Breast epithelium (tissue), 4 donors: ENCODE measurements around the gene NUBPL. TPM values are rescaled to one million over a fixed set of nuclear protein-coding genes. Genes with fewer than 3 reads are reported as not detected.

Source experiments
- DNase-seq, 2 donors: peaks; one replicate each; pipeline ENCODE4 v3.0.0-alpha.2; 2019; ENCODE audit warnings: low spot score in 2 of 2
- H3K27ac ChIP-seq, 2 donors: fragments of 200-600 bp; sonication (generic) in 1 of 2; one replicate each; pipeline ENCODE4 v1.5.1; 2016 to 2019; ENCODE audit warnings: mild to moderate bottlenecking in 1 of 2
- H3K27me3 ChIP-seq, 2 donors: fragments of 200-600 bp; sonication (generic) in 1 of 2; one replicate each; pipeline versions ENCODE4 v1.5.1 to v1.6.0; 2017 to 2019; ENCODE audit warnings: control low read depth in 1 of 2, mild to moderate bottlenecking in 1 of 2
- H3K36me3 ChIP-seq: fragments of 200-600 bp; one replicate; pipeline ENCODE4 v1.5.1; 2019
- H3K4me1 ChIP-seq, 2 donors: fragments of 200-600 bp; sonication (generic); one replicate each; pipeline ENCODE4 v1.5.1; 2016 to 2019; ENCODE audit warnings: control low read depth in 1 of 2
- H3K4me3 ChIP-seq, 3 donors: fragments of 200-600 bp; sonication (generic); 1 replicate in 2 of 3; 2 replicates in 1 of 3; pipeline ENCODE4 v1.5.1; 2016 to 2019; ENCODE audit warnings: mild to moderate bottlenecking in 3 of 3, moderate library complexity in 2 of 3
- H3K9me3 ChIP-seq, 2 donors: fragments of 200-600 bp; sonication (generic) in 1 of 2; one replicate each; pipeline ENCODE4 v1.5.1; 2016 to 2019; ENCODE audit warnings: control low read depth in 1 of 2
- CTCF ChIP-seq, 3 donors: fragments of 450-650 bp; IDR thresholded peaks; one replicate each; pipeline ENCODE4 v1.5.1; 2016 to 2017; ENCODE audit warnings: antibody characterized with exemption in 3 of 3, mild to moderate bottlenecking in 3 of 3, moderate library complexity in 3 of 3
- POLR2A ChIP-seq: fragments of 450-650 bp; IDR thresholded peaks from one replicate; pipeline ENCODE4 v1.6.1; 2016; ENCODE audit warnings: antibody characterized with exemption, mild to moderate bottlenecking, moderate library complexity
- POLR2AphosphoS5 ChIP-seq, 3 donors: sonication (generic); formaldehyde crosslinking; IDR thresholded peaks; one replicate each; pipeline ENCODE4 v1.6.1; 2017; ENCODE audit warnings: antibody characterized with exemption in 3 of 3
- intact Hi-C: fragments of 100-400 bp; cut with DNase I; formaldehyde crosslinking; loops from one replicate; pipeline ENCODE4 v1.15.1; 2023; ENCODE audit warnings: low total_unique reads
- total RNA-seq, 3 donors: library from RNA; depleted of rRNA; stranded (reverse); fragments of >200 nt; gene quantifications; one replicate each; pipeline ENCODE4 v1.1.0, GENCODE V29; 2016

The NUBPL gene
- total RNA-seq, 3 donors from 2014 or later = 10.9 to 16.2 (median 12.5) TPM

GRCh38 chr14:31752867-31753661, 191.9 kb downstream of the NUBPL start:
- Histone ChIP-seq H3K4me3 (no peak overlapping the region), H3K36me3 (no peaks in the 10 kb centered on the region), H3K9me3 (peaks cover 17 to 21% of the 10 kb centered on the region in 2 donors), H3K27me3 (no peaks in the 10 kb centered on the region), H3K4me1 (no peaks in the 10 kb centered on the region), H3K27ac (no peak overlapping the region)
- TF ChIP-seq CTCF (IDR thresholded peaks at IDR 0.05) (no peak), POLR2A (no peak), POLR2AphosphoS5 (IDR thresholded peaks at IDR 0.05) (no peak)
- intact Hi-C loops = no loop called here
- DNase-seq = no peak

GRCh38 chr14:31758941-31759340, 197.7 kb downstream of the NUBPL start:
- no peak overlapping the region for H3K4me3 ChIP-seq
- DNase-seq = no peak
- no peaks in the 10 kb centered on the region for H3K4me1 ChIP-seq
- H3K27me3 ChIP-seq = no peaks in the 10 kb centered on the region
- intact Hi-C loops = no loop called here
- H3K36me3 ChIP-seq = no peaks in the 10 kb centered on the region
- H3K27ac ChIP-seq = no peak overlapping the region
- H3K9me3 ChIP-seq = peaks cover 0 to 3% of the 10 kb centered on the region in 2 donors
- no peak for TF ChIP-seq CTCF (IDR thresholded peaks at IDR 0.05)

GRCh38 chr14:31760277-31760676, 199.1 kb downstream of the NUBPL start:
- intact Hi-C loops = no loop called here
- Histone ChIP-seq H3K27me3 (no peaks in the 10 kb centered on the region), H3K9me3 (peaks cover 0 to 1% of the 10 kb centered on the region in 2 donors), H3K4me1 (no peaks in the 10 kb centered on the region), H3K36me3 (no peaks in the 10 kb centered on the region), H3K4me3 (no peak overlapping the region), H3K27ac (no peak overlapping the region)
- TF ChIP-seq POLR2A (no peak), CTCF (IDR thresholded peaks at IDR 0.05) (no peak), POLR2AphosphoS5 (IDR thresholded peaks at IDR 0.05) (no peak)
- DNase-seq = no peak

GRCh38 chr14:31761325-31761724, 200.1 kb downstream of the NUBPL start:
- no peak for TF ChIP-seq CTCF (IDR thresholded peaks at IDR 0.05)
- TF ChIP-seq POLR2A = no peak
- TF ChIP-seq POLR2AphosphoS5 (IDR thresholded peaks at IDR 0.05) = no peak
- no peak for DNase-seq
- intact Hi-C loops = no loop called here
- no peaks in the 10 kb centered on the region for H3K27me3 ChIP-seq
- H3K4me3 ChIP-seq = no peak overlapping the region
- no peaks in the 10 kb centered on the region for H3K36me3 ChIP-seq
- no peak overlapping the region for H3K27ac ChIP-seq
- no peaks in the 10 kb centered on the region for H3K4me1 ChIP-seq
- no peaks in the 10 kb centered on the region for H3K9me3 ChIP-seq

- Histone ChIP-seq H3K27ac (no peak overlapping the region), H3K27me3 (no peaks in the 10 kb centered on the region), H3K4me1 (no peaks in the 10 kb centered on the region), H3K4me3 (no peak overlapping the region), H3K36me3 (no peaks in the 10 kb centered on the region), H3K9me3 (no peaks in the 10 kb centered on the region)
- intact Hi-C loops = no loop called here
- no peak for TF ChIP-seq CTCF (IDR thresholded peaks at IDR 0.05)
- no peak for TF ChIP-seq POLR2A
- no peak for TF ChIP-seq POLR2AphosphoS5 (IDR thresholded peaks at IDR 0.05)
- no peak for DNase-seq
Measured at GRCh38 chr14:31763041-31763440, 201.8 kb downstream of the NUBPL start.
